ELF-1 (cell line): ENCODE data around the gene SLC16A3.

Experiments used
- DNase-seq: peaks from one replicate; pipeline ENCODE4 v3.0.0-alpha.2; 2016; ENCODE audit warnings: low read depth, low spot score

The SLC16A3 gene

GRCh38 chr17:82223517-82223916, 5.3 kb upstream of the SLC16A3 start:
- DNase-seq = no peak

GRCh38 chr17:82224666-82225065, 4.2 kb upstream of the SLC16A3 start:
- no peak for DNase-seq

GRCh38 chr17:82225368-82226029, 3.3 kb upstream of the SLC16A3 start:
- DNase-seq = no peak

GRCh38 chr17:82226146-82226808, 2.6 kb upstream of the SLC16A3 start:
- DNase-seq = no peak

GRCh38 chr17:82226809-82227628, 1.8 kb upstream of the SLC16A3 start:
- no peak for DNase-seq

- no peak for DNase-seq
These were observed 1.1 kb upstream of the SLC16A3 start for GRCh38 chr17:82227629-82228277.

GRCh38 chr17:82228278-82228841, 482 bp upstream of the SLC16A3 start:
- DNase-seq = no peak

GRCh38 chr17:82229698-82230608, 1.1 kb downstream of the SLC16A3 start:
- DNase-seq = no peak

GRCh38 chr17:82230609-82231311, 1.9 kb downstream of the SLC16A3 start:
- peak; percentile 81 for DNase-seq

- no peak for DNase-seq
These were observed 2.4 kb downstream of the SLC16A3 start for GRCh38 chr17:82231312-82231561.

- peak; percentile 89 for DNase-seq
These were observed 2.9 kb downstream of the SLC16A3 start for GRCh38 chr17:82231562-82232321.

GRCh38 chr17:82232322-82232820, 3.5 kb downstream of the SLC16A3 start:
- DNase-seq = no peak

GRCh38 chr17:82232876-82233785, 4.3 kb downstream of the SLC16A3 start:
- no peak for DNase-seq

GRCh38 chr17:82234211-82235055, 5.6 kb downstream of the SLC16A3 start:
- no peak for DNase-seq

GRCh38 chr17:82235056-82235774, 6.4 kb downstream of the SLC16A3 start:
- DNase-seq = no peak

GRCh38 chr17:82235775-82236141, 6.9 kb downstream of the SLC16A3 start:
- no peak for DNase-seq
